ENCODE data around the gene KNDC1.
"Not testable (repeated sequence)": the region's sequence is repeated elsewhere in the genome, so short reads cannot be mapped to it uniquely, and the experiment has no call there.

KNDC1 gene

DNA sequence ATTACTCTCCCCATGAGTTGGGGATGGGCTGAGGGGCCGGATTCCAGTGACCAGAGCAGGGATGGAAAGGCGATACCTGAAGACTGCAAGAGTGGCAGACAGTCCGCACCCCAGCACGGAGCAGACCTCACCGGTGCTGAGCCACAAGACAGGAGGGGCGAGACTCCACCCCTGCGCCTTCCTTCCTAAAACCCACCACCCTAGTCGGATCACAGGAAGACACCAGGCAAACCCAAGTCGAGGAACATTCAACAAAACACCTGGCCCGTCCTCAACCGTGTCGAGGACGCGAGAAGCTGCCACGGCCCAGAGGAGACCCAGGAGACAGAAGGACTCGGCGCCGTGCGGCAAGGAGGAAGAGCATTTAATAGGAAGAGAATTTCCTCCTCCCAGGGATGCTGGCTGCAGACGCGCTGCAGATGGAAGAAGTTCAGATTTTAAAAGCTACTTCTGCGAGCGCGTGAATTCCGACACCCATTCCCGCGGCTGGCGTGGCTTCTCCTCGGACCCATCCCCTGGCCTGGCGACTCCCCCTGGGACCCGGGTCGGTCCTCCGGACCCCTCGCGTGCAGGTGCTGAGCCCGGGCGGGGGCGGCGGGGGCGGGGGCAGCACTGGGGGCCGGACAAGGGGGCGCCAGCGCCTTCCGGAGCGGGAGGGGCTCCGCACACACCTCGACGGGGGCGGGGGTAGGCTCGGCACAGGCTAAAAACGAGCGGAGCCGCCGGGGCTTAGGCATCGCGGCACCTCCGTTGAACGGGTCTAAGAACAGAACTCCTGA is 69.4 kb downstream of the KNDC1 start:
- DNase-seq (ENCODE audit: low read depth, low spot score) = no peak
- H3K4me3 ChIP-seq (ENCODE audit: low read length) = no peak overlapping the region

DNA sequence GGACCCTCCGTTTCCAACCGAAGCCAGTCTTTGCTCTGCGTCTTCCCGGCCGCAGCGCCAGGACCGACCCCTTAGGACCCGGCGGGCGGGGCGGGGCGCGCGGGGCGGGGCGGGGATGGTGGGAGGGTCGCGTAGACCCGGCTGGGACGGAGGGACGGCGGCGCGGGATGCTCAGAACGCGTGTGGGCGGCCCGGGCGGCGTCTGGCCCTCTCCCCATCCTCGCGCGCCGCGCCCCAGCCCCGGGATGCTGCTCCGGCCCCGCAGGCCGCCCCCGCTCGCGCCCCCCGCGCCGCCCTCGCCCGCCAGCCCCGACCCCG is 70.0 kb downstream of the KNDC1 start, which contains the start of gene UTF1:
Gene UTF1, plus strand, starts transcription at position 174 of the 318 bp plus-strand sequence. Its CDS starts 72 bp downstream, at position 246.
- no peak within 1 kb of the TSS for H3K4me3 ChIP-seq (ENCODE audit: low read length)
- DNase-seq (ENCODE audit: low read depth, low spot score) = no peak

DNA sequence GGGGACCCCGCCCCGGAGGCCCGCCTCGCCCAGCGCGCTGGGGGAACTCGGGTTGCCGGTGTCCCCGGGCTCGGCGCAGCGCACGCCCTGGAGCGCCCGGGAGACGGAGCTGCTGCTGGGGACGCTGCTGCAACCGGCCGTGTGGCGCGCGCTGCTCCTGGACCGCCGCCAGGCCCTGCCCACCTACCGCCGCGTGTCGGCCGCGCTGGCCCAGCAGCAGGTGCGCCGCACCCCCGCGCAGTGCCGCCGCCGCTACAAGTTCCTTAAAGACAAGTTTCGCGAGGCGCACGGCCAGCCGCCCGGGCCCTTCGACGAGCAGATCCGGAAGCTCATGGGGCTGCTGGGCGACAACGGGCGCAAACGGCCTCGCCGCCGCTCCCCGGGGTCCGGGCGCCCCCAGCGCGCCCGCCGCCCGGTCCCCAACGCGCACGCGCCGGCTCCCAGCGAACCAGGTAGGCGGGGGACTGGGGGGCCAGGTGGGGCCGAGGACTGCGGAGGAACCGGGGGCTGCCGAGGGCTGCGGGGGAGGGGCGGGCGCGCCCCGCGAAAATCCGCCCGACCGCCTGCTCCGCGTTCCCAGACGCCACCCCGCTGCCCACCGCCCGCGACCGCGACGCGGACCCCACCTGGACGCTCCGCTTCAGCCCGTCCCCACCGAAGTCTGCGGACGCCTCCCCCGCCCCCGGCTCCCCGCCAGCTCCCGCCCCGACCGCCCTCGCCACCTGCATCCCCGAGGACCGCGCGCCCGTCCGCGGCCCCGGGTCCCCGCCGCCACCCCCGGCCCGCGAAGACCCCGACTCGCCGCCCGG is 70.6 kb downstream of the KNDC1 start:
- no peak overlapping the region for H3K4me3 ChIP-seq (ENCODE audit: low read length)
- no peak for DNase-seq (ENCODE audit: low read depth, low spot score)

- no peak overlapping the region for H3K4me3 ChIP-seq (ENCODE audit: low read length)
- DNase-seq (ENCODE audit: low read depth, low spot score) = no peak
Observed at GRCh38 chr10:133231244-133231945, 71.4 kb downstream of the KNDC1 start.

DNA sequence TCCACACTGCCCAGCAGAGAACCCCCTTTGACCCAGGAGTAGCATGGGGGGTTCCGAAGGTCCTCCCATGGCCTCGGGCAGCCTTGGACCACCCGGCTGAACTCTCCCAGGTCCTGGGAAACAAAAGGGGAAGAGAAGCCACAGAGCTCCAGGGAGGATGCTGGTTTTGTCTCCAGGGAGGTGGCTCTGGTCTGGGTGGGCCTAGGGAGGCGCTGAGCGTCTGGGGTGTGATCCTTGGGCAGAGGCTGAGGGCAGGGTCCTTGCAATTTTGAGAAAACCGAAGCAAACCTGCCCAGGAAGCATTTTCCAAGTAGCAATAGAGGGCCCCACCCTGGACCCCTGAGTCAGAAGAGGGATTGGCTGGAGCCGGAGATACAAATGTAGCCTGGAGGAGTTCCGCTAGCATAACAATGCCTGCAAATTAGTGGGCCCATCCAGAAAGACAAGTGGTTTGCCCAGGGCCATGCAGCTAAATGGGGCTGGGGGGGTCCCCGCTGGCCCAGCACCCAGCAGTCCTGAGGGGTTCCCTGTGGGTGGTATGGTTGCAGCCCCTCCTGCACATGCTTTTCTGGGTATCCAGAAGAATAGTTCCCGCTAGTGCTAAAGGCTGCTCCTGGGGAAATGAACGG is 72.0 kb downstream of the KNDC1 start:
- no peak overlapping the region for H3K4me3 ChIP-seq (ENCODE audit: low read length)
- no peak for DNase-seq (ENCODE audit: low read depth, low spot score)

DNA sequence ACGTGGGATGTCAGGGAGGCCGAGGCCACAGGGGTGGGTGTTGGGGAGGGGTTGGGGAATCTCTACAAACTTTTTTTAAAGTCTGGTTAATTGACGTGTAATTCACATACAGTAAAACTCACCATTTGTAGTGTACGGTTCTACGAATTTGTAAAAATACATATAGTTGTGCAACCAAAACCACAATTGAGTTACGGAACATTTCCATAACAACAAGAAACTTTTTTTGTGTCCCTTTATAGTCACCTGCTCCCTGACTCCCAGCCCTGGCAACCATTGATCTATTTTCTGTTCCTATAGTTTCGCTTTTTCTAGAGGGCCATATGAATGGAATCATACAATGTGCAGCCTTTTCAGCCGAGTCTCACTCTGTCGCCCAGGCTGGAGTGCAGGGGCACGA is 74.8 kb downstream of the KNDC1 start:
- not testable (repeated sequence) for DNase-seq (ENCODE audit: low read depth, low spot score); H3K4me3 ChIP-seq (ENCODE audit: low read length)

GRCh38 chr10:133235265-133235855 is 75.3 kb downstream of the KNDC1 start:
- no peak for DNase-seq (ENCODE audit: low read depth, low spot score)
- H3K4me3 ChIP-seq (ENCODE audit: low read length) = no peak overlapping the region

- H3K4me3 ChIP-seq (ENCODE audit: low read length) = no peak overlapping the region
Observed at GRCh38 chr10:133235932-133236331, 75.9 kb downstream of the KNDC1 start.

DNA sequence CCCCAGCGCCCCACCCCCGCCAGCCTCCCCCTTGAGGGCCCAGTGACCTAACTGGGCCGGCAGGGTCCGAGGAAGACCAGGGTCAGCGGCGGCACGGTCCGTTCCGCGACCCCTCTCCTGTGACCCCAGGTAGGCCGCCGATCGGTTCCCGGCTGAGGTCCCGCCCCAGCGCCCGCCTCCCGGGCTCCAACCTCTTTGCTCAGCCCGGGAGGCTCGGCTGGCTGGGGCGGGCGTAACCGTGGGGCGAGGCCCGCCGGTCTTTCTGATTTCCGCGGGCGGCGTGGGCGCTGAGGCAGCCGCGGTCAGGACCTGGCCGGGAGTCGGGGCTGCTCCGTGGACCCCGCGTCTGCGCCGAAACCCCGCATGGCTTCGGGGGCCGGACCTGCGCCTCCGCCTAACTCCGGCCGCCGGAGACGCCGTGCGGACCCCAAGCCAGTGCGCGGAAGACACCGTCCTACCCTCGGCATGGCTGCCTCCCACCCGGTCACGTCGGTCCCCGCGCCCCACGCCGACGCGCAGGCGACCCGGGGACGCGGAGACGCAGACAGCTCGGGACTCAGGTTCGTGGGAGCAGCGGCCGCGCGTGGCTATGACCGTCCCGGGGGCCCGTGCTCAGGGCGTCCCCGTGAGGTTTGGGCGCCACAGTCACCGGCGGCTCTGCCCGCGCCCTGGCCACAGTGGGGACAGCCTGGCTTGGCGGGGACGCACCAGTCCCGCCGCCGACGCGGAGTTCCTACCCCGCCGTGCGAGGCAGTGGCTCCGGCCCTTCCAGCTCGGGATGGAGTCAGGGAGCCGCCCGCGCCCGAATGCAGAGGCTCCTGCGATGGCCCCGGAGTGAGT is 76.6 kb downstream of the KNDC1 start:
- DNase-seq (ENCODE audit: low read depth, low spot score) = no peak
- no peak overlapping the region for H3K4me3 ChIP-seq (ENCODE audit: low read length)

More at GRCh38 chr10:133235932-133236331, 75.9 kb downstream of the KNDC1 start:
- no peak for DNase-seq (ENCODE audit: low read depth, low spot score)

GRCh38 chr10:133237241-133237587 is 77.2 kb downstream of the KNDC1 start:
- no peak overlapping the region for H3K4me3 ChIP-seq (ENCODE audit: low read length)
- no peak for DNase-seq (ENCODE audit: low read depth, low spot score)

- no peak within 1 kb of the TSS for H3K4me3 ChIP-seq (ENCODE audit: low read length)
- DNase-seq (ENCODE audit: low read depth, low spot score) = no peak
Observed at GRCh38 chr10:133237588-133238465, 77.8 kb downstream of the KNDC1 start, which contains the start of gene VENTX. Gene VENTX, plus strand, starts transcription at chr10:133237855. Its CDS starts 60 bp downstream, at chr10:133237915.

DNA sequence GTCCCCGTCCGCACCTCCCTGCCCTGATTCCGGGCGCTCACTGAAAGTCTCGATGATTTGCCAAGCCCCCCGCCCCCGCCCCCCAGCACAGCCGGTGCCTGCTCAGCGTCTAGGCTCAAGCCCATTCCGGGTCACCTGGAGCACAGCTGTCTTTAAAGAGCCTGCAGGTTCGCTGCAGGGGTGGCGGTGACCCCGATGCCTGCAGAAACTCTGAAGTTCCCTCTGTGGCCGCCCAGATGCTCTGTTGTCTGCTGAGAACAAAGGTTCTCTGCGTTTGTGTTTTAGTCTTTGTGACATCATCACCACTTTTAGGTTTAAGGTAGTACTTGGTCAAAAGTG is 78.4 kb downstream of the KNDC1 start:
- H3K4me3 ChIP-seq (ENCODE audit: low read length) = no peak overlapping the region
- DNase-seq (ENCODE audit: low read depth, low spot score) = no peak

DNA sequence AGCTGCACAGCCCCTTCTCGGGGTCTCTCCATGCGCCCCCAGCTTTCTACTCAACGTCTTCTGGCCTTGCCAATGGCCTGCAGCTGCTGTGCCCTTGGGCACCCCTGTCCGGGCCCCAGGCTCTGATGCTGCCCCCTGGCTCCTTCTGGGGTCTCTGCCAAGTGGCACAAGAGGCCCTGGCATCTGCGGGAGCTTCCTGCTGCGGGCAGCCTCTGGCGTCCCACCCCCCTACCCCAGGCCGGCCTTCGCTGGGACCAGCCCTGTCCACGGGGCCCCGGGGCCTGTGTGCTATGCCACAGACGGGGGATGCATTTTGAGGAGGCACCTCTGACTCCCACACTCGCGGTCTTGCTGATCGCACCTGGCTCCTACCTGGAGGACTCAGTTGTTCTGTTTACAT is 80.0 kb downstream of the KNDC1 start:
- DNase-seq (ENCODE audit: low read depth, low spot score) = no peak

GRCh38 chr10:133241501-133242205 is 81.6 kb downstream of the KNDC1 start:
- DNase-seq (ENCODE audit: low read depth, low spot score) = no peak
- no peak overlapping the region for H3K4me3 ChIP-seq (ENCODE audit: low read length)

More for the DNA sequence above, 80.0 kb downstream of the KNDC1 start:
- no peak overlapping the region for H3K4me3 ChIP-seq (ENCODE audit: low read length)

- no peak overlapping the region for H3K4me3 ChIP-seq (ENCODE audit: low read length)
- no peak for DNase-seq (ENCODE audit: low read depth, low spot score)
Observed at GRCh38 chr10:133242611-133243356, 82.8 kb downstream of the KNDC1 start.

DNA sequence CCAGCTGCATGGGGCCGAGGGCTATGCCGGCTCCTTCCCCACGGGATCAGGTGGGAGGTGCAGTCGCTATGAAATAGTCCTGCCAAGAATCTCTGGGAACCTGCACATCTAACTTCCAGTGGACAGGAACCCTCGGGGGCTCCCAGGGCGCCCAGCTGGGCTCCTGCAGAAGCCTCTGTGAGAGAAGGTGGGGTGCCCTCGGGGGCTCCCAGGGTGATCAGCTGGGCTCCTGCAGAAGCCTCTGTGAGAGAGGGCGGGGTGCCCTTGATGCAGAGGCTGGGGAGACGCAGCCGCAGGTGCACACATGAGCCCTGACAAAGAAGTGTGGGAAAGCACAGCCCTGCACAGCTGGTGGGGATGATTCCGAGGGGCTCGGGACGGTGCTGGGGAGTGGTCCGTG is 83.6 kb downstream of the KNDC1 start:
- H3K4me3 ChIP-seq (ENCODE audit: low read length) = no peak overlapping the region
- no peak for DNase-seq (ENCODE audit: low read depth, low spot score)
